GM19025 (cell line): ENCODE measurements around the gene SRSF1.

Experiments
- ATAC-seq: cut with Tn5 transposase; IDR thresholded peaks from one replicate; pipeline ENCODE4 v1.9.1; 2021; ENCODE audit warnings: mild to moderate bottlenecking, low read depth, moderate library complexity; ENCODE audit not compliant: unreplicated experiment

The SRSF1 gene

DNA sequence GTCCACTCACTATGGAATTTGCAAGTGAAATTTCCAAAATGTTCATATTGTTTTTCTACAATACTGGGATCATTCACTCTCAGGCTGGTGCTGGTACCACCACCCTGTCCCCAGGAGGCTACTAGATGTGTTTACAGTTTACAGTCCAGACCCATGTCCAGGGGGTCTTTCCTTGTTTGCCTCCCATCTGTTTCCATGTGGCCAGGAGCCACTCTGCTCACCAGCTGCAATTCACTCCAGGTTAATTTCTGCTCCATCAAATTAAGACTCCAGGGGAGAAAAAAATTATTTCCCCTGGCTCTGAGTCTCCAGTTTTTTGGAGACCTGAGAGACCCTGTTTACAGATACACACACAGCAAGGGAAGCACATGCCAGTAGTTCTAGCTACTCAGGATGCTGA, 12.5 kb upstream of the SRSF1 start:
- ATAC-seq: no peak

DNA sequence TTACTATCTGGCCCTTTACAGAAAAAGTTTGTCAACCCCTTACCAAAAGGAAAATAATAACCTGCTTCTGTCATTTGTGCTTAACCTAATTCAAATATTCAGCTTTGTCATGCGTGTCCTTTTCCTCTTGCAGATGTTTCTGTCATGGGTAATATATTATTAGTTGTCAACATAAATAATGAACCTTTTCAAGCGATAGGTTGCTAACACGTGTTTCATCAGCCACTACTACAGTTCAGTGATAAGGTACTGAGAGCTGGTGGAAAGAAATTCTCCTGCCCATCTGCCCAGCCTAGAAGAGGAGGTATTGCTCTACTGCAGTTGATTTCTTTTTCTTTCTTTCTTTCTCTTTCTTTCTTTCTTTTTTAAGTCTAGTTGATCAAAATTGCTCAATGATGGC, 12.0 kb upstream of the SRSF1 start:
- no peak for ATAC-seq

DNA sequence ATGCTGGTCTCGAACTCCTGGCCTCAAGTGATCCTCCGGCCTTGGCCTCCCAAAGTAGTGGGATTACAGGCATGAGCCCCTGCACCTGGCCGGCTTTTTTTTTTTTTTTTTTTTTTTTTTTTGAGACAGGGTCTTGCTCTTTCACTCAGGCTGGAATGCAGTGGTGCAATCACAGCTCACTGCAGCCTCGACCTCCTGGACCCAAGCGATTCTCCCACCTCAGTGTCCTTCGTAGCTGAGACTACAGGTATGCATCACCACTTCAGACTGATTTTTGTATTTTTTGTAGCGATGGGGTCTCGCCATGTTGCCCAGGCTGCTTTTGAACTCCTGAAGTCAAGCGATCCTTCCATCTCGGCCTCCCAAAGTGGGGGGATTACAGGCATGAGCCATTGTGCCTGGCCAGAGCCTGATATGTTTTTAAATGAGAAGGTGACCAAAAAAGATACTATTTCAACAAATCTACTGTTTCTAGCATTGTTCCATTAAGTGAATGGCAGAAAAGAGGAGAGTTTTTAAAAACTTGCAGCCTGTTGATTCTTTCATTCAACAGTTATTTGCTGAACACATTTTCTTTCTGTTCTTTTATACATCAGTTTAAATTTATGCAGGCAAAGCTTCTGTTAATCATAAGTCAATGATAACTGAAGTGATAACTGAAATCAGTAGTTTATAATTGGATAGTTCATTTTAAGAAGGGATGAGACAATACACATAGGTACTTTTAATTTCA, 3.2 kb upstream of the SRSF1 start:
- no peak for ATAC-seq

DNA sequence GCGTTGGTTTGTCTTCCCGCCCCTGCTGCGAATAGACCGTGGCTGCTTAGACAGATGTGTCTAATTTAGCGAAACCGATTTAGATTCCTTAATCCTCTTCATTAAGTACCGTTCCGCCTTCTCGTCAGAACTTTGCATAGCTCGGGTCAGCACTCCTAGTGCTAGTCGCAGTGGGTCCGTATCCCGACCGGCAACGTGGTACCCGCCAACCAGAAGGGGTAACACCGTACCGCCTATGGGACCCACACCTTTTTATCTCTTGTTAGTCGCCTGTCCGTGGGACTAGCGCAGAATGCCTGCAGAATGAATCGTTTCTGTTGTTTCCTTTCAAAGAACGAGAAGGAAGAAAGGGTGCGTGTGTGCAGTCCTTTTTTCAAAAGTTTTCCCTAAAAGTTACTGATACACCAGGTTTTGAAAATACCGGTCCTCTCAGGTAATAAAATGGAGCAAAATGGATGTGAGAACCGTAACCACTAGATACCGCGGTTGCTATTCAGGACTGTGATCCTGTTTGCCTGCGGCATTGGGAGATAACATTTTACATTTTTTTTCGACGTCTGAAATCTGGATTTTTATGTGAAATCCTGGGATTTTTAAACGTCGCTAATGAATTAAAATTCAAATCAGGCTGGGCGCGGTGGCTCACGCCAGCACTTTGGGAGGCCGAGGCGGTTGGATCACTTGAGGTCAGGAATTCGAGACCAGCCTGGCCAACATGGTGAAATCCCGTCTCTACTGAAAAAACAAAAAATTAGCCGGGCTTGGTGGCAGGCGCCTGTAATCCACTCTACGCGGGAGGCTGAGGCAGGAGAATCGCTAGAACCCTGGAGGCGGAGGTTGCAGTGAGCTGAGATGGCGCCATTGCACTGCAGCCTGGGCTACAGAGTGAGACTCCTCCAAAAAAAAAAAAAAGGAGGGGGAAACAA, 998 bp upstream of the SRSF1 start:
- no peak for ATAC-seq

DNA sequence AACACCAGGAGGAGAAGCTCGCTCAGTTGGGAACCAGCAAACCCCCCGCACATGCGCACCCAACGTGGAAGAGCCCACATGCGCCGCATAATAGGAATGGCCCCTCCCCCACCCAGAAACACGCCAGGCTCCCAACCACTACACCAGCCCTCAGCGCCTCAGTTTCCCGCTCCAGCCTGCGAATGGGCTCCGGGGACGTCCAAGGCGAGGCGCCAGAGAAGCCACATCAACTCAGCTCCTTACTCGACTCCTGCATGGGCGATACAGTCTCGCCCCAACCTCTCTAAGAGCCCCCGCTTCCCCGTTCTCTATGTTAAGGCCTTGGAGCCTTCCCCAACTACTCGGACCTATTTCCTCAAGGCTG, 504 bp downstream of the SRSF1 start:
- ATAC-seq: no peak

DNA sequence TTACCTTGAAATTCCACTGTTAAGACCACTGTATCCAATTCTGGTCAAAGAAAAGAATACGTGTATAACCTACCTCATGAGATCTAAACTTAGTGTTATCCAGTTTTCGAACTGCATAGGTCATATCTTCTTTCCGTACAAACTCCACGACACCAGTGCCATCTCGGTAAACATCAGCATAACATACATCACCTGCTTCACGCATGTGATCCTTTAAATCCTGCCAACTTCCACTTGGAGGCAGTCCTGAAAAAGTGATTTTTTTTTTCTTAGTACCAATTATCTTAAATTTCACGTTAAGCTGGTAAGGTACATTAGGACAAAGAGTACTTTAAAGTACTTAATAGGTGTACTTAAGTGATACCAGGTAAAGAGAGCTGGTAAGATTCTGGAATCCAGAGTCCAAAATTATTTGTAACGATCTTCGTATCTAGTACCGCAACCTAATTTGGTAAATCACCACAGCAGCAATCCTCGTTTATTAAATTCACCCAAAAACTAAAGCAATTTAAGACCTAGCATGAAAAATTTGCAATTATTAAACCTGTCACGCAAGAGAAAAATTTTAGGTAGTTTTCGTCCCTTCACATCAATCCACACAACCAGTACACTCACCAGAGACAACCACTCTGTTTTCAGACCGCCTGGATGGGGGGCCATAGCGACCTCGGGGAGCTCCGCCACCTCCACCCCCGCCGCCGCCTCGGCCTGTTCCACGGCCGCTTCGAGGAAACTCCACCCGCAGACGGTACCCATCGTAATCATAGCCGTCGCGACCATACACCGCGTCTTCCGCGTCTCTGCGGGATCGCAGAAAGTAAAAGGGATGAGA, 1.1 kb downstream of the SRSF1 start:
- no peak for ATAC-seq

DNA sequence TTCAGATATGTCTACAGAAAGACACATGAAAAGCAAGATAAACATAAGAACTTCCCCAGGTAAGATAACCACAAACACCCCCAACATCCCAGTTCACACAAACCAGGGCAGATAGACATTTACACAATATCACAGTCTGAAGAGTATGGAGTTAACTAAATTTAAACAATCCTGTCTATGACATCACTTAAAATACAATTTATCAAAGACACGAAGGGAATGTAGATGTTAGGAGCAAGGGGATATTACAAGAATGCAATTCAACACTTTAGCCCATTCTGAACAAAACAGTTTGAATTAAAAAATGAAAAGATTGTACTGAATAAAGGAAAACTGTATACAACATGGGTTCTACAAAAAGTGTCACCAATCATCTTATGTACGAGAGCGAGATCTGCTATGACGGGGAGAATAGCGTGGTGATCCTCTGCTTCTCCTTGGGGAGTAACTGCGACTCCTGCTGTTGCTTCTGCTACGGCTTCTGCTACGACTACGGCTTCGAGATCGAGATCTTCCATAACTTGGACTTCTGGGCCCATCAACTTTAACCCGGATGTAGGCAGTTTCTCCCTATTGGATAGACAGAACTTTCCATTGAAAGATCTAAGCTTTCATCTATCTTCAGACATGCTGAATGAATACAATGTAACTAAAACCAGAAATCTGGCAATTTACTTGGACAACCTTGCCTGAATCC, 1.9 kb downstream of the SRSF1 start:
- ATAC-seq: no peak

DNA sequence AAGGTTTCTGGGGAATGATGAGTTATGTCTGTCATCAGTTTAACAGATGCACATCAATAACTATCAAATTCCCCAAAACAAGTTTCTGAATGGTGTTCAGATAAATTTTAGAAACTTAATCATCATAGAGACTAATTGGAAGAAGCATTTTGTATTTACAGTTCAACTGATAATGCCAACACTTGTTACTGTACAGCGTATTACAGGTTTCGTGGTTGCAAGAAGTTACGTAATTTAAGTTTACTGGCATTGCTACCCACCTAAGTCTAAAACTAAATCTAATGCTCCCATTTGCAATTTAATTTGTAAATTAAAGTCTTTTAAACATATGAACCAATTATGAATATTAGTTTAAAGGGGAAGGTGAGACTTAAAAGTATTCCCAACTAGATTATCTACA, 3.0 kb downstream of the SRSF1 start:
- ATAC-seq: no peak

DNA sequence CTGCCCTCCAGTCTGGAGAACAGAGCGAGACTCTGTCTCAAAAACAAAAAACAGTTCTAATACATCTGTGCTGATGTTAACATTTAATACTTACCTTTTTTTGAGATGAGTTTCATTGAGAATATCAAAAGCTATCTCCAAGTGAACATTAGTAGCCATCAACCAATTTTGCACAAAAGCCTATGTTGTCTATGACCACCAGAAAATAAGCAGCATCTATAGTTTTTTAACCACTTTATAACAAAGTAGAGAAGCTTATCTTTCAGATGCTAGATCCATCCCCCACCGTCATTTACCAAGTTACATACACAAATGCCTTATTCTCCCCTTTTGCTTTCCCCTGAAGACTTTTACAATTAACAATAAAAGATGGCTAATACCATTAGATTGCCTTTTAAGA, 4.1 kb downstream of the SRSF1 start:
- no peak for ATAC-seq

DNA sequence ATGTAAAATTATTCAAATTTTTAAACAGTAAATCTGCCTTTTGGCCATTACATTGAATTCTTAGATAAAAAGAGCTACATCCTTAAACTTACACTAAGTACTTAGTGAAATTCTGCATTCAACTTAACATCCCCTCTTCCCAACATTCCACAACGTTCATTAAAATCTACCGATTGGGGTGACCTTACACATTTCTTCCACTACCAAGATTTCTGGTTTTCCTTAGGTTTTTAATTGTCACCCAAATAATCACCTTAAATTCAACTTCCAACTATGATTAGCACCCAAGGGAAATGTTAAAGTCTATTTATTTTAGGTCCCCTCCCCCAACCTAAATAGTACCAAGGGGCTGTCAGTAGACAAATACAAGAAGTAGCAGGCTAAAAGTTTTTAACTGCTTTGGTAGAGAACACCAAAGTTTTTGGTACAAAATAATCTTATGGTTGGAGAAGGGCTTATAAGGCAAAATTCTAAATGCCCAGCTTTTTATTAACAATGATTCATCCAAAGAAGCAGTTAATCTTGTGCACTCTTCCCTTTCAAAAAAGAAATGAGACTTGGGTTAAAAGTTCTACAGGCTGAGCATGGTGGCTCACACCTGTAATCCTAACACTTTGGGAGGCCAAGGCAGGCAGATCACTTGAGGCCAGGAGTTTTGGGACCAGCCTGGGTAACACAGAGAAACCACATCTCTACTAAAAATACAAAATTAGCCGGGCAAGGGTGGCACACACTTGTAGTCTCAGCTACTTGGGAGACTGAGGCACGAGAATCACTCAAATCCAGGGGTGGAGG, 4.7 kb downstream of the SRSF1 start:
- ATAC-seq: no peak

DNA sequence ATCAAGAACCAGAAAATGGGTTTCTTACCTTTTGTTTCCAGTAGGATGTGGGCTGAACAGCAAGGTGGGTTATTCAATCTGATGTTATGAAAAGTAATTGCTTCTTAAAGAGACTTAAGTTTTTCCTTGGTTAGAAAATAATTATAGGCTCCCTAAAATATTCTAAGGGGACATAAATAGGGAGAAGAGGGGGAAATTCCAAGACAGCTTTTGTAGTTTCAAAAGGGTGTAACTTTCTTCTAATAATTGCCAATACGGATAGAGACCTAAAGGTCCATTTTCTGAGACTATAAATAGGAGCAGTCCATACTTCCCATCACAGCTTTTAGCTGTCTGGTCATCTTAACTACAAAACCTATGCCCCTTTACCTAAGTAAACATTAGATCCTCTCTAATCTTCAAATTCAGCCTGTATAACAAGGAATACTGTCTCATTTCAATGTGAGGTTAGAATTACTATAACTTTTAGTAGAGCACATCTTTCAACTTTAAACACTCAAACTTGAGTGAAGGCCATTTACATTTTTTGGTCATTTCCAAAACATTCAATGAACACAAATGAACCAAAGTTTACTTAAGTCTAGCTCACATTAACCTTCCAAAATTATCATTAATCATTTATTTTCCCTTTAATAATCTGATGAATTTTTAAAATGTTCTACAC, 5.5 kb downstream of the SRSF1 start:
- no peak for ATAC-seq

DNA sequence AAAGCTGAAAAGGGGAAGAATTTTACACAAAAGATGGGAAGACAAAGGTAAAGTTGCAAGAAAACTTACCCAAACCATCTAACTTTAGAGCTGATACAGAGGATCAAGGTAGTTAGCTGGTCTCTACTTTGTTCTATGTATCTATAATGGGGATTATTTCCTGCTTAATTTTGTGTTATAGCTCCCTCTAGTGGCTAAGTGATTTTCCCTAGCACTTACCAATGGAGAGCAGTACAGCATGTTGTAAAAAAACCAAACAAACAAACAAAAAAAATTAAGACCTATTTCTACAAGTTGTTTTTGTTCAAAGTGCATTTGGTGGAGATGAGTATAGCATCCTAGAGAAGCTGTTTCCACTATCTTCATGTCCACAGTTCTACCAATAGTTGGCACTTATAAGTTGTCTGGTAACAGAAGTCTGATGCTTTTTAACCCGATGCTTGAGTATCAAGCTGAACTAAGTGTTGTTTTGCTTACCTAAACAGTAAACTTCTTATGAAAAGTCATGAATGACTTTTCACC, 7.5 kb downstream of the SRSF1 start:
- ATAC-seq: no peak

DNA sequence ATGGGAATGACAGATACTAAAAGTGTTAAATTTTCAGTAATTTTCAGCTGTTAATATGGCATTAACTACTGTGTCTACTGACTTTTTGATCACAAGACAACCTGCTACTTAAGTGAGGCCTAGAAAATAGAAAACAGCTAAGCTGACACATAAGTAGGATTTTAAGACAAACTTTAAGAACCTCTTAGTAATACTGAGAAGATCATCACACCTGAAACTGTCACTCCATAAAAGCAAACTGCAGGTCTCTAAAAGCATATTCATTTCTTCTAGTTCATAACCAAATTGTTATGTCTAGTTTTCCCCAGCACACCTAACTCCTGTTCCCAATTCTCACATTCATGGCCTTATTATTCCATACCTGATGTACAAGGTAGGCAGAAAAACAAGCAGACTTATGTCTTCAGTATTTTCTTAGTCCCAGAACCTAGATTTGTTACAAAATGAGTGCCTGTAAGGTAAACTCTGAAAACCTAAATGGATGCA, 8.0 kb downstream of the SRSF1 start:
- no peak for ATAC-seq

DNA sequence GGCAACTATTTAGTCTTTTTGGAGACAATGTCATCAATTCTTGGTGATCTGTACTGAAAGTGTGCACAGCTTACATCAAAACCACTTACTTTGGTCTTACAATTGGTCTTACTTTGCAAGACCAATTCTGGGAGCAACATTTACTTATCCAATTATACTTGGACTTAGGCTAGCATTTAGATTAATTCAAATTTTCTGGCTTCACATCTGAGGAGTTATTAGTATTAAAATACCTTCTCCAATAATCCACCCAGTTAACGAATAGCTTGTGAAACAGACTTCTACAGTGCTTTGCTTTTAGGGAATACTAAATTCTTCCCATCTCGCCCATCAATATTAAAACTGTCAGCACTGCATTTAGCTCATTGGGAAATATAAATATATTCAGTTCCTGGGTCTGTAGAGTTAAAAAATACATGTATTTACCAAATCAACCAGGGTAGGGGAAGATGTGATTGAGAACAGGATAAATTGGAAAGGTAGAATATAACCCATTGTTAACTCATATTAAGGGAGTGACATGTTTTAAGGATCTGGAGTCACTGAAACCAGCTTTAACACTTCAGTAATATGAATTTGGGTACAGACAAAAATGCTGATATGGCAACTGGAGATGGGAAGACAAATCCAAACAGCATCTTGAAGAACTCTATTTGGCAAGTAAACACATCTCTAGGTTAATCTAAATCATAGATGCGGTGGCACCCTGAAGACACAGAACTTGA, 9.8 kb downstream of the SRSF1 start:
- no peak for ATAC-seq

DNA sequence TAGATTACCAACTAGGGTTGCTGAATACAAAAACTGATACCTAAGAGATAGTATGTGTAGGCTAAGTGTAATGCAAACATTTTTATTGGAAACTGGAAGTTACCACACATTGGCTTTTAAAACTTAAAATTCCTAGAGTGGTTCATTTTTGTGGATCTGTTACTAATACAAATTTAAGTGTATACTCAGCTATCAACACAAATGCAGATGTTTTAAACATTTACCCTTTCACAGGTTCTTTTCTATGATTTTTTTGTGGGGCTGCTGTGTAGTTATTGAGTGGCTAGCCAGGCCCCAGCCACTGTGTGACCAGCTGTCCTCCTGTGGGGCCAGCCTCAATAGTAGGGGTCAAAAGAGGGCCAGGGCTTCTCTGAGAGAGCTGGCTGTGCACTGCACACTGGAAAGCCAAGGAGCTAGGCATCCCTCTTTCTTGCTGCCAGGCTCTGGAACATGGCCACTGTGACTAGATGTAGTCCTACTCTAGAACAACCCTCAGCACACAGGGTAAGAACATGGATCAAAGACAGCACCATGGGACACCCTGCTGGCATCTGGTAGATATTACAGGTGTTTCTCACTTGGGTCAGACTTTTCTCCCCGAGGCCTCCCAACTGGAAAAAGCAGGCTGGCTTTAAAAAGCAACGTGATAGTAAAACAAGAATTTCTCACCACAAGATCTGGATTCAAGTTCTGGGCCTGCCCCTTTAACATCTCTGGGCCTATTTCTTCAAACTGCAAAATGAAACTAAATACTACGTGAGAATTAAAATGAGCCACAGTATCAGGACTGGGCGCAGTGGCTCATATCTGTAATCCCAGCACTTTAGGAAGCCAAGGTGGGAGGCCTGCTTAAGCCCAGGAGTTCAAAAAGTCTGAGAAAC, 11.7 kb downstream of the SRSF1 start:
- no peak for ATAC-seq

DNA sequence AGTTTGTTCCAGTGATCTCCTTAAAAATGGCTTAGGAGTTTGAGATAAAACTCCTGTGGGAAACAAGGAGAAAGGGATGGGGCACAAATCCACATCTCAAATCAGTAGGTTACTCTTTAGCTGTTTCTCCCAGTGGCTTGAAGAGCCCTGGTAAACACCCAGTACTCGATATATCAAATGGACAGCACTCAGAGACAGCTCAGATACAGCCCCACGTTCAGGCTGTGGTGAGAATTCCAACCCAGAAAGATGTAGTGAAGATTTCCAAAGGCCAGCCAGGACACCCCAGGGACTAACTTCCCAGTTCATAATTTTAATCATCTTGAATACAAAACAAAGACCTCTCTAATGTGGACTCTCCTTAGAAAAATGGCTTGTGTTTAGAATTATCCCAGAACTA, 12.6 kb downstream of the SRSF1 start:
- ATAC-seq: no peak
